AG04450 (cell line): ENCODE measurements around the gene DMD. TPM values are rescaled to one million over a fixed set of nuclear protein-coding genes. Genes with fewer than 3 reads are reported as not detected.

Experiments
- CTCF ChIA-PET: fragments of 300-600, 350-600 bp; formaldehyde crosslinking; extraction: SDS; loops from one replicate; lab custom pipeline; 2022; ENCODE audit warnings: antibody characterized with exemption, inconsistent platforms; lab: Charles Lee
- POLR2A ChIA-PET: fragments of 350-600 bp; formaldehyde crosslinking; extraction: SDS; loops from one replicate; lab custom pipeline; 2021; ENCODE audit warnings: antibody characterized with exemption, inconsistent platforms; lab: Yijun Ruan, JAX
- DNase-seq: peaks from one replicate; pipeline ENCODE4 v3.0.0-alpha.2; 2011; ENCODE audit warnings: low read depth, low spot score
- H3K27ac ChIP-seq: one replicate; pipeline ENCODE4 v1.5.1; 2012; ENCODE audit warnings: low read depth, low read length, control low read depth
- H3K27me3 ChIP-seq: one replicate; pipeline ENCODE4 v1.6.0; 2012; ENCODE audit warnings: low read length; ENCODE audit not compliant: control insufficient read depth, insufficient read depth
- H3K4me3 ChIP-seq: 2 replicates; pipeline ENCODE4 v1.5.1; 2011; ENCODE audit warnings: mild to moderate bottlenecking, low read depth, low read length, control low read depth
- H3K9me3 ChIP-seq: 2 replicates; pipeline ENCODE4 v1.5.1; 2012; ENCODE audit warnings: low read length; ENCODE audit not compliant: control insufficient read depth, insufficient read depth
- polyA plus RNA-seq: library from polyadenylated mRNA; depleted of rRNA; stranded (reverse); fragments of >200 nt; gene quantifications from 2 replicates; pipeline ENCODE4 v1.2.3, GENCODE V29; 2011
- TF ChIP-seq, protein P1 (sequence below): IDR thresholded peaks from 2 replicates; pipeline ENCODE4 v1.5.1; 2011; ENCODE audit warnings: low read depth, low read length, control low read depth, inconsistent platforms

The DMD gene
- polyA plus RNA-seq, 1 experiment, result 7.6 TPM

DNA sequence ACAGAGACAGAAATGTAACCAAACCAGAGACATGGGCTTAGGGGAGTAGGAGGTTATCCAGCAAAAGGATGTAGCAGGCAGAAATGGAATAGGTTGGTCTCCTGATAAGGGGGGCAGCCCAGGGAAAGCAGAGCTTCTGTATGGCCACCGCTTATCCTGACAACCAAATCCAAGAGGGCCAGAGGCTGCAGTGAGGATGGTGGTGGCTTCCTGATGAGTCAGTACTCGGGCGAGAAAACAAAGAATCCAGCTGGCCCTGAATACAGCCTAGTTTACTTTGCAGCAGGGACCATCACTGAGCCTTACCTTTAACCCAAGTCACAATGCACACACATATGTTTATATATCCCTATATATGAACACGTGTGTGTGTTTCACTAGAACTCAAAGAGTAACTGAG is 2009.8 kb downstream of the DMD start:
- DNase-seq, result no peak
- ChIA-PET CTCF (no interaction called here), POLR2A (no interaction called here)
- H3K27me3 ChIP-seq, result no peaks in the 10 kb centered on the region
- H3K27ac ChIP-seq, result no peak overlapping the region
- TF ChIP-seq, protein P1, sequence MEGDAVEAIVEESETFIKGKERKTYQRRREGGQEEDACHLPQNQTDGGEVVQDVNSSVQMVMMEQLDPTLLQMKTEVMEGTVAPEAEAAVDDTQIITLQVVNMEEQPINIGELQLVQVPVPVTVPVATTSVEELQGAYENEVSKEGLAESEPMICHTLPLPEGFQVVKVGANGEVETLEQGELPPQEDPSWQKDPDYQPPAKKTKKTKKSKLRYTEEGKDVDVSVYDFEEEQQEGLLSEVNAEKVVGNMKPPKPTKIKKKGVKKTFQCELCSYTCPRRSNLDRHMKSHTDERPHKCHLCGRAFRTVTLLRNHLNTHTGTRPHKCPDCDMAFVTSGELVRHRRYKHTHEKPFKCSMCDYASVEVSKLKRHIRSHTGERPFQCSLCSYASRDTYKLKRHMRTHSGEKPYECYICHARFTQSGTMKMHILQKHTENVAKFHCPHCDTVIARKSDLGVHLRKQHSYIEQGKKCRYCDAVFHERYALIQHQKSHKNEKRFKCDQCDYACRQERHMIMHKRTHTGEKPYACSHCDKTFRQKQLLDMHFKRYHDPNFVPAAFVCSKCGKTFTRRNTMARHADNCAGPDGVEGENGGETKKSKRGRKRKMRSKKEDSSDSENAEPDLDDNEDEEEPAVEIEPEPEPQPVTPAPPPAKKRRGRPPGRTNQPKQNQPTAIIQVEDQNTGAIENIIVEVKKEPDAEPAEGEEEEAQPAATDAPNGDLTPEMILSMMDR, result no peak
- no peak overlapping the region for H3K4me3 ChIP-seq
- no peaks in the 10 kb centered on the region for H3K9me3 ChIP-seq

DNA sequence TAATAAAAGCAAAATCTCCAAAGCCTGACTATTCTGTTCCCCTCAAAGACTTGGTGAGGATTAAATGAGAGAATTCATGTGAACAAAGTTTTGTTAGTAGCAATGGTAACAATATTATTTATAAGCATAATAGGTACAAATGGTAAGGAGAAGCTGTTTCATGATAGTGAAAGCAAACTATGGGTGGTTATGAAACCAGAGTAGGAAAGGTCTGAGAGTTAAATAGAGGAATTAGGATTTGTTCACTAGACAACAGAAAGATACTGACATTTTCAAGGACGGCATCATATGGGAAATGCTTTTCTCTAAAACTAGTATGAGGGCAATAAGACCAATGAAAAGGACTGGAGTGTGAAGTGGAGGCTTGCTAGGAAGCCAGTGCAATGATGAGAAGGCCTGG is 2010.9 kb downstream of the DMD start:
- ChIA-PET POLR2A (no interaction called here), CTCF (no interaction called here)
- no peak for DNase-seq
- no peak overlapping the region for H3K4me3 ChIP-seq
- TF ChIP-seq, protein P1, result no peak
- H3K9me3 ChIP-seq, result no peaks in the 10 kb centered on the region
- no peak overlapping the region for H3K27ac ChIP-seq
- no peaks in the 10 kb centered on the region for H3K27me3 ChIP-seq

DNA sequence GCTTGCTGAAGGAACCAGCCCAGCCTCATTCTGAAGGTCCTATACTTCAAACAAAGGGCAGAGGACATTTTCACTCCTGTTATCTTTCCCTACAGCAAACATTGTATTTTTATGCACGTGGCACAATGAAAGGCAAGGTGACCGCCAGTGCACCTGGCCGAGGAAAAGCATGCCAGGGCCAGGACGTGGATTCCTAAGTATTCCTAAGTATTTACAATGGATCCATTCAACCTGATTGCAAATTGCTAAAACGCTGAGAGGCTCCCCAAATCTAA is 2011.6 kb downstream of the DMD start:
- ChIA-PET CTCF (no interaction called here), POLR2A (no interaction called here)
- Histone ChIP-seq H3K27me3 (no peaks in the 10 kb centered on the region), H3K9me3 (no peaks in the 10 kb centered on the region), H3K4me3 (no peak overlapping the region), H3K27ac (no peak overlapping the region)
- DNase-seq, result no peak
- TF ChIP-seq, protein P1, result no peak

DNA sequence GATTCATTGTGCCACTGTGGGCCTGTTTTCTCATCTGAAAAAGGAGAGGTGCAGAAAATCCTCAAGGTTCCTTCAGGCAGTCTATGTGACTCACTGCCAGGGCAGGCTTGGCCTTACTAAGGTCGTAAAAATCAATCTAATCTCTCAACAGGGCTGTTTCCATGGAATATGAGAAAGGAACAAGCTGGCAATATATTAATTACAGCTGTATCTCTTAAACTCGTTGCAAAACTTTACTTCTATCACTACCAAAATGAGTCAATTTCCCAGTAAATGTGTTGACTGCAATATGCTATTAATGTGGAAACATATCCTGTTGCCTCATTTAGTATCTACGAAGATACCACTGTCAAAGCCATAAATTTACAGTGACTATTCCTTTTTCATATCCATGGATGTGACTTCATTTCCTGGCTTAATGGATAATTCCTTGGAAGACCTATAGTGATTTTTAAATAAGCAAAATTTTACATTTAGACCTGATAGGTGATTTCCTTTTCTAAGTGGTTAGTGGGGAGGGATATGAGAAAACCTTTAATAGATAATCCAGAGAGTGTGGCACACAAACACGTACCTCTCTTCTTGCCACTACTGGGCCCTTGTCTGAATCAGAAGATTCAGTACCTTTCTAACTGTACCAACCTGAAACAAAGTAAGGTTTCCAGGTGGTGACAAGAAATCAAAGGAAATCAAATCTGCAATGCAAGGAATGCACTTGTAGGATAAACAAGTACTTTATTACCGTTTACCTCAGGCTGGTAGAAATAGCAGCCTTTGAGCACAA is 2012.1 kb downstream of the DMD start:
- ChIA-PET POLR2A (no interaction called here), CTCF (interaction anchor here (1.4 kb wide), 1 partner anchor 162 kb away, joined by 3 read pairs; no protein-coding TSS in a partner anchor)
- no peak overlapping the region for H3K4me3 ChIP-seq
- H3K9me3 ChIP-seq, result no peaks in the 10 kb centered on the region
- TF ChIP-seq, protein P1, result no peak
- H3K27ac ChIP-seq, result no peak overlapping the region
- no peak for DNase-seq
- no peaks in the 10 kb centered on the region for H3K27me3 ChIP-seq

DNA sequence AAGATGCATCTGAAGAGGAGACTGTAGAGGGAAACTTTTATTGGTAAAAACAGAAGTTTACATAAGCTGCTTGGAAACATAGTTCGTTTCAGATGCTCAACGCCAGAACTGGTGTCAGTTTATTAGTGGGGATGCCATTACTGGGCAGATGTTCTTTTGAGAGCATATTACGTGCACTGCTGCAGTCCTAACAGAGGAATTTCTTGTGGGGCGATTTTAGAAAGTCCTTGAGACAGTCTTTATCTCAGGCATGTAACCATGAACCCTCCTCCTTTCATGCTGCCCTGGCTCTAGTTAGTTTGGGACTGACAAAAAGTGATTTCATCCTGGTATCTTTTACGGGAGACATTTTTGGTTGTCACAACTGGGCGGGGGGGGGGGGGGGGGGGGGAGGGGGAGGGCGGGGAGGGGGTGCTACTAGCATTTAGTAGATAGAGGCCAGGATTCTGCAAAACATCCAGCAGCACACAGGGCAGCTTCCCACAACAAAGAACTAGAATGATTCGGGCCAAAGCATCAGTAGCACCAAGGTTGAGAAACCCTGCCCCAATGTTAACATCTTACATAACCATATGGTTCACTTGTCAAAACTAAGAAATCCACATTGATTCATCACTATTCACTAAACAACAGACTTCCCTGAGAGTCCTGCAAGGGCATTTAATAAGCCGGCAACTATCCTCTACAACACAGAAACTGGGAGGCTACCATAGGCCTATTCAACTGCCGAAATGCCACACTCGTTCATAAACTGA is 2021.0 kb downstream of the DMD start:
- Histone ChIP-seq H3K27me3 (no peaks in the 10 kb centered on the region), H3K27ac (no peak overlapping the region), H3K9me3 (no peaks in the 10 kb centered on the region), H3K4me3 (no peak overlapping the region)
- TF ChIP-seq, protein P1, result no peak
- DNase-seq, result no peak
- POLR2A ChIA-PET, result no interaction called here
- CTCF ChIA-PET, result no interaction called here
